GM21526 (cell line): Measurements from ENCODE around the gene RHD.
A peak's percentile ranks its signal among the peaks of the same experiment; 100 is the strongest.
"Not testable (repeated sequence)": the region's sequence is repeated elsewhere in the genome, so short reads cannot be mapped to it uniquely, and the experiment has no call there.

Source experiments
- ATAC-seq: cut with Tn5 transposase; IDR thresholded peaks from one replicate; pipeline ENCODE4 v1.9.1; 2021; ENCODE audit warnings: moderate library complexity; ENCODE audit not compliant: unreplicated experiment, low FRiP score

The RHD gene

DNA sequence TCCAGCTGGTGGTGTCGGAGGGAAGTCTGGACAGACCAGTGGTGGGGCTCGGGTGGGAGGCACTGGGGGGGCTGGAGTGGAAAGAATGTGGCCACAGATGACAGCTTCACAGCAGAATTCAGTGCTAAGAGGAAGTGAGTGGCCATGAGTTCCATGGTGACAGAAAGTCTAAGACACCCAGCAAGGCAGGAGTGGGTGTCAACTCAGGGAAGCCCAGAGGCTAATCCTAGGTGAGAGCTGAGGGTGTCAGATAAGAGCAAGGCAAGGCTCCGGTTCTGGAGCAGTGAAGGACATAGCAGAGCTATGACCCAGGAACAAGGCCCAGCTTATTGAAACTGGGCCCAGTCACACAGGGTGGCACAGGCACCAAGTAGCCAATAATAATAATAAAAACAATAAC is 30.0 kb downstream of the RHD start:
- ATAC-seq = not testable (repeated sequence)

- not testable (repeated sequence) for ATAC-seq
Measured at GRCh38 chr1:25304936-25305335, 32.6 kb downstream of the RHD start.

DNA sequence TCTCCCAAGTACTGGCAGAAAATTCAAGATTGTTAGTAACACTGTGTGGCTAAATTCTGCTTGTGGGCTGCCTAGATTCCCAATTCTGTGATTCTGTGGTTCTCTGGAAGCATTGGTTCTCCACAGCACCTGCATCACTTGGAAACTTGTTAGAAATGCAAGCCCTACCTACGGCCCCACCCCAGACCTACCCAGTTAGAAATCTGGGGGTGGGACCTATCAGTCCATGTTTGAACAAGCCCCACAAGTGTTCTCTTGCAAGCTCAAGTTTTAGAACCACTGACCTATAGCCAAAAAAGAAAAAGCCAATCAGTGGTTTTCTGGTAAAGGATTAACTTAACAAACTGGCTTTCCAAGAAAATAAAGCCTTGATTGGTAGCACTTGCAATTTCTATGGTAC is 35.9 kb downstream of the RHD start:
- ATAC-seq = not testable (repeated sequence)

- not testable (repeated sequence) for ATAC-seq
Measured at GRCh38 chr1:25309085-25309484, 36.8 kb downstream of the RHD start.

- ATAC-seq = not testable (repeated sequence)
Measured at GRCh38 chr1:25309486-25309885, 37.2 kb downstream of the RHD start.

GRCh38 chr1:25312806-25313470 is 40.6 kb downstream of the RHD start:
- not testable (repeated sequence) for ATAC-seq

DNA sequence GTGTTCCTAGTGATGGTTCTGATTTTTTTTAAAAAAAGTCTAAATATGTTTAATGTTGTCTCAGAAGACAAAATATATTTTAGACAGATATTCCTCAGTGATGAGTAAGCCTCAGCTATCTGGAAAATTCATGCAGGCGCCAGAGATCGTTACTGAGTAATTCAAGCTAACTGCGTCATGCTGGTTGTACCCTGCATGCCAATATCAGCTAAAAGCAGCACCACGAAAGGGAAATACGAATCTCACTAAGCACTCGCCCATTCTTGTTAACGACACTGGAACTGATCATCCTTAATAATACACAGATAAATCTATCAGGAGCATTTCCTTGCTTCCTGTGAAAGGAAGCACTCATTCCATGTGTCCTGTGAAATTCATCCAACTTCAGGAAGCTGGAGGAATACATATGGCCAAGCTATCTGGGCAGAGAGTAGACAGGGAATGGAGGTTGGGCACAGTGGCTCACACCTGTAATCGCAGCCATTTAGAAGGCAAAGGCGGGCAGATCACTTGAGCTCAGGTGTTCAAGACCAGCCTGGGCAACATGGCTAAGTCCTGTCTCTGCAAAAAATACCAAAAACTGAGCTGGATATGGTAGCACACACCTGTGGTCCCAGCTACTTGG is 48.1 kb downstream of the RHD start:
- not testable (repeated sequence) for ATAC-seq

DNA sequence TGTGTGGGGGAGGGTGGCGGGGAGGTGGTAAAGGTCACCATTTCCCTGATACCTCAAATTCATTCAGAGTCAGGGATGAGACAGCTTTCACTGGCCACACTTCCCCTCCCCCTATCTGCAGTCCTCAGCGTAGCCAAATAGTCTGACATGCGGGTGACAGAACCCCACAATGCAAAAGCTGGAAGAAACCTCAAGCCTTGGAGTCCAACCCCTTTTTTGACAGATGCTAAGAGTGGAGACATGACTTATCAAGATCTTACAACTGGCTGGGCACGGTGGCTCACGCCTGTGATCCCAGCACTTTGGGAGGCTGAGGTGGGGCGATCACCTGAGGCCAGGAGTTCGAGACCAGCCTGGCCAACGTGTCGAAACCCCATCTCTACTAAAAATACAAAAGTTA is 49.8 kb downstream of the RHD start:
- not testable (repeated sequence) for ATAC-seq

DNA sequence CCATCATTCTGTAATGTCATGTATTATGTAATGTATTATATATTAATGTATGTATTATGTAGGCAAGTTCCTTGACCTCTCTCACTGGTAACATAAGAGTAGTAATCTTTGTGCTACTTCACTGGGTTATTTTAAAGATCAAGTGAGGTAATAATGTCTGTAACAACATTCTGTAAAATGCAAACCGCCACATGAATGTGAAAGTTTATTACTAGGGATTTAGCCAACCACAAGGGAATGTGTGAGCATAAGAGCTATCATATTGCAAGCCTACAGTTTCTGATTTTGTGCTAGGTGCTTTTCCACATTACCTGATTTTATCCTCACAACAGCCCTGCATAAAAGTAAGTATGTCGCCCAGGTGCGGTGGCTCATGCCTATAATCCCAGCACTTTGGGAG is 52.1 kb downstream of the RHD start:
- ATAC-seq = not testable (repeated sequence)

GRCh38 chr1:25327864-25328790 is 55.8 kb downstream of the RHD start:
- ATAC-seq = not testable (repeated sequence)

GRCh38 chr1:25328791-25329185 is 56.5 kb downstream of the RHD start:
- ATAC-seq = not testable (repeated sequence)

GRCh38 chr1:25329336-25329735 is 57.0 kb downstream of the RHD start:
- ATAC-seq = not testable (repeated sequence)

GRCh38 chr1:25329950-25330349 is 57.6 kb downstream of the RHD start:
- not testable (repeated sequence) for ATAC-seq

- not testable (repeated sequence) for ATAC-seq
Measured at GRCh38 chr1:25336922-25337354, 64.6 kb downstream of the RHD start.

GRCh38 chr1:25337483-25338187 is 65.3 kb downstream of the RHD start:
- ATAC-seq = peak; percentile 35

DNA sequence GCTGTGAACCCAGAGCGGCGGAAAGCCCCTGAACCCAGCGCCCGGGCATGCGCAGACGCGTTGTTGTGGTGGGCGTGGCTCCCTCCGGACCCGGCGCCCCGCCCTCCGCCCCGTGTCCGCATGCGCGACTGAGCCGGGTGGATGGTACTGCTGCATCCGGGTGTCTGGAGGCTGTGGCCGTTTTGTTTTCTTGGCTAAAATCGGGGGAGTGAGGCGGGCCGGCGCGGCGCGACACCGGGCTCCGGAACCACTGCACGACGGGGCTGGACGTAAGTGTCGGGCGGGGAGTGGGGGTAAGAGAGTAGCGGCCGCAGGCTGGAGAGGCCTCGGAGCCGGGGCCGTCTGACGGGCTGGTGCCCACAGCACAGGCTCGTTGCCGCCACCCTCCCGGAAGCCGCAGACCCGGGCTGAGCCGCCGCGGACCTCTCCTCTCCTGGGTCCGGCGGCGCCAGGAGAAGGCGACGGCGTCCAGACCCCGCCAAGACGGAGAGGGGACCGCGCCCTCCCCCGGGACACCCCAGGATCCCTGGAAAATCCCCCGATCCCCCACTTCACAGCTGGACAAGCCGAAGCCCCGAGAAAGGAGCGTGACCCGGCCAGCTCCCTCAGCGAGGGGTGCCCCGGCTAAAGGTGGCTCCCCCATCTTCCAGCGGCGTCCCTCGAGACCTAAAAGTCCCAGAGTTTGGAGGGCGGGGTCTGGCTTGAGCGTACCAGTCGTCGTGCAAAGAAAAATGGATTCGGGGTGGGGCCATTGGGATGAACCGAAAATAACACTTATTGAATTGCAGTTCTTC is 66.1 kb downstream of the RHD start, which contains the start of gene TMEM50A:
Gene TMEM50A (plus strand): TSS at position 147 of the 794 bp plus-strand sequence. CDS start 2,153 bp downstream, outside the sequence.
- ATAC-seq = peak; percentile 59

DNA sequence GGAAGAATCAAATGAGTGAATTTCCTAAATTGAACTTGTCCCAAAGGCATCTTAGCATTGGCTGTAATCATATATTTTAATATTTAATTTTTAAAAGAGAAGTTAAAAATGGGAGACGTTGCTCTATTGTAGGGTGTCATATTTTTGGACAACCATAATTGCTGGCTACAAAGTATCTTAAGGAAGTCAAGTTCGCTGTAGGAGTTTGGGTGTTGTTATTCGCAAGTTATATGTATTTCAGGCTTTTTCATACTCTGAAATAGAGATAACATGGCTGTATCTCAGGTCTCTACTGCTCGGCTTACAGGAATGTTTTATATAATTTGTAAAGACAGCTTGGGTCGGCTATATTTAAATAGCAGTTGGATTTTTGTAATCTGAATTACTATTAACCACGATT is 66.7 kb downstream of the RHD start:
- no peak for ATAC-seq

GRCh38 chr1:25341746-25342145 is 69.4 kb downstream of the RHD start:
- ATAC-seq = no peak

- no peak for ATAC-seq
Measured at GRCh38 chr1:25342846-25343245, 70.5 kb downstream of the RHD start.

GRCh38 chr1:25343872-25344271 is 71.6 kb downstream of the RHD start:
- no peak for ATAC-seq
